Measurements from ENCODE around the gene ARID1B. TPM values are rescaled to one million over a fixed set of nuclear protein-coding genes. Genes with fewer than 3 reads are reported as not detected.

The ARID1B gene
- total RNA-seq: 194 and 248 TPM in 2 replicates

DNA sequence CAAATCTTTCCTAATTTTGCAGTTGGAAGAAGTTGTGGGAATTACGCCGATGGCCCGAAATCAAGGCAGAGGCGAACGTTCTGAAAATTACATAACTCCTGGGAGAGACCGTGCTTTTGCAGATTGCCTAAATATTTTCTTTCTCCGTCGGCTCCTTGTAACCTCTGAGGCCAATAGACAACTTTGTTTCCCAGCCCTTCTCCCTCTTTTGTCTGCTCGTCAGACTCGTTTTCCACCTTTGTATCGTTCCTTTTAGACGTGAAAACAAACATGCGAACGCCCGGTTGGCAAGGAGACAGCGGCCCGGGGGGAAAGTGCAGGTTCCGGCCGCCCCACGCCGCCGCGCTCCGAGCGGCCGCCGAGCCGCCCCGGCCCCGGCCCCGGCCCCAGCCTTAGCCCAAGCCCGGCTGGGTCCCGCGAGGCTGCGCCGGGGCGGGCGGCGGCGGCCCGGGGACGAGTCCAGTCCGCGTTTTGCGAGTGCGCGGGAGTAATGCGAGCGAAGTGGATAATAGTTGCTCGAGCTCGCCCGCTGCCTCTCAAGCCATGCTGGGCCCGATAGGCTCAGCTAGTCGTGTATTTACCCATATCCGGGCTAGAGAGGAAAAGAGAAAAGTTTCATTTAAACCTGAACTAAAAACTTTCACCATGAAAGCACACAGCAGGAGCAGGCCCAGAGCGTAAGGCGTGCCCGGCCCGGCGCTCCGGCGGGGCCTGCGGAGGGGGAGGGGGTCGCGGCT lies at the start of gene ARID1B:
Gene ARID1B (plus strand): TSS at position 539 of the 737 bp plus-strand sequence. CDS start 303 bp downstream, outside the sequence.
- ATAC-seq (ENCODE audit: low read depth): peak; percentile 68

DNA sequence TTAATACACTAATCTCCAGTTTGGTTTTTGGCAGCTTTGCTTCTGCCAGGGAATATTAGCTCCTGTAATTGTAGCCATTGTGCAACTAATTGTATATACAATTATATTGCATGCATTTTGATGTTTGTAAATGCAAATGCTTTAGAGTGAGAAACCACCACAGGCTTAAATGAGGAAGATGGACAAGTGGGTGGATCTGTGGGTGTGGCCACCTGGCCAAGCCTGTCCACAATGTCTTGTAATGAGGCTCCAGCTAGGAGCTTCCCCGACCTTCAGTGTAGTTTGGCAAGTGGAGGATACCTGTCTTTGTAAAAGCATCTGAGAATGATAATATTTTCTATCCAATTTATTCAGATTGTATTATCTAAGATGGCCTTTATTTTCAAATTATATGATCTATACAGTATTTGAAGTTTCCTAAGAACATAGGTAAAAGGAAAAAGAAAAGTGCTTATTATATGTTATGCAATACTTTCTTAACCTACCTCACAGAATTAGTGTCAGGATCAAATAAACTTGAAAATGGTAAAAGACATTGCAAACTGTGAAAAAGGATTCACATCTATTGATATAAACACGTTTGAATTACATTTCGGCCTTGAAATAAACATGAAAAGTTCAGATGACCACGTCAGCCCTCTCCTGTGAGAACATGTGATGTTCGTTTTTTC lies 49.3 kb upstream of the ARID1B start:
- CTCF ChIA-PET: no interaction called here
- H3K4me1 Mint-ChIP-seq: peaks cover 41% of the 10 kb centered on the region
- H3K36me3 Mint-ChIP-seq (ENCODE audit: low read depth): no peaks in the 10 kb centered on the region
- POLR2A ChIA-PET: interaction anchor here (0.8 kb wide), 1 partner anchor 41 kb away, joined by 3 read pairs; no protein-coding TSS in a partner anchor
- TF ChIP-seq, protein P1, sequence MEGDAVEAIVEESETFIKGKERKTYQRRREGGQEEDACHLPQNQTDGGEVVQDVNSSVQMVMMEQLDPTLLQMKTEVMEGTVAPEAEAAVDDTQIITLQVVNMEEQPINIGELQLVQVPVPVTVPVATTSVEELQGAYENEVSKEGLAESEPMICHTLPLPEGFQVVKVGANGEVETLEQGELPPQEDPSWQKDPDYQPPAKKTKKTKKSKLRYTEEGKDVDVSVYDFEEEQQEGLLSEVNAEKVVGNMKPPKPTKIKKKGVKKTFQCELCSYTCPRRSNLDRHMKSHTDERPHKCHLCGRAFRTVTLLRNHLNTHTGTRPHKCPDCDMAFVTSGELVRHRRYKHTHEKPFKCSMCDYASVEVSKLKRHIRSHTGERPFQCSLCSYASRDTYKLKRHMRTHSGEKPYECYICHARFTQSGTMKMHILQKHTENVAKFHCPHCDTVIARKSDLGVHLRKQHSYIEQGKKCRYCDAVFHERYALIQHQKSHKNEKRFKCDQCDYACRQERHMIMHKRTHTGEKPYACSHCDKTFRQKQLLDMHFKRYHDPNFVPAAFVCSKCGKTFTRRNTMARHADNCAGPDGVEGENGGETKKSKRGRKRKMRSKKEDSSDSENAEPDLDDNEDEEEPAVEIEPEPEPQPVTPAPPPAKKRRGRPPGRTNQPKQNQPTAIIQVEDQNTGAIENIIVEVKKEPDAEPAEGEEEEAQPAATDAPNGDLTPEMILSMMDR (IDR thresholded peaks at IDR 0.05): no peak
- H3K9me3 Mint-ChIP-seq: peaks cover 2% of the 10 kb centered on the region
- ATAC-seq (ENCODE audit: low read depth) (no peak), DNase-seq (no peak)
- intact Hi-C loops (cut with micrococcal nuclease): no loop called here
- no peaks in the 10 kb centered on the region for H3K27me3 Mint-ChIP-seq
- no peak overlapping the region for H3K27ac Mint-ChIP-seq
- no peak overlapping the region for H3K4me3 Mint-ChIP-seq

More for the DNA sequence above, at the start of gene ARID1B:
- H3K9me3 Mint-ChIP-seq: no peaks in the 10 kb centered on the region
- TF ChIP-seq, protein P1 (IDR thresholded peaks at IDR 0.05): no peak
- no peaks in the 10 kb centered on the region for H3K27me3 Mint-ChIP-seq
- H3K36me3 Mint-ChIP-seq (ENCODE audit: low read depth): peaks cover 9% of the 10 kb centered on the region
- peak within 1 kb of the TSS; percentile 93 for H3K4me3 Mint-ChIP-seq
- peak within 1 kb of the TSS; percentile 97 for H3K27ac Mint-ChIP-seq
- H3K4me1 Mint-ChIP-seq: peaks cover 53% of the 10 kb centered on the region
- POLR2A ChIA-PET: interaction anchor here (0.6 to 5.8 kb wide), 21 partner anchors 9 to 244 kb away, joined by 3 to 155 read pairs (median 7); no protein-coding TSS in a partner anchor
- intact Hi-C loops (cut with micrococcal nuclease): loop anchor here (1.0 to 10.0 kb wide), 8 partner anchors 16 to 1450 kb away; no protein-coding TSS in a partner anchor
- DNase-seq: peak; percentile 80
- CTCF ChIA-PET: interaction anchor here (0.7 to 1.9 kb wide), 6 partner anchors 24 to 215 kb away, joined by 3 to 5 read pairs (median 4); no protein-coding TSS in a partner anchor

DNA sequence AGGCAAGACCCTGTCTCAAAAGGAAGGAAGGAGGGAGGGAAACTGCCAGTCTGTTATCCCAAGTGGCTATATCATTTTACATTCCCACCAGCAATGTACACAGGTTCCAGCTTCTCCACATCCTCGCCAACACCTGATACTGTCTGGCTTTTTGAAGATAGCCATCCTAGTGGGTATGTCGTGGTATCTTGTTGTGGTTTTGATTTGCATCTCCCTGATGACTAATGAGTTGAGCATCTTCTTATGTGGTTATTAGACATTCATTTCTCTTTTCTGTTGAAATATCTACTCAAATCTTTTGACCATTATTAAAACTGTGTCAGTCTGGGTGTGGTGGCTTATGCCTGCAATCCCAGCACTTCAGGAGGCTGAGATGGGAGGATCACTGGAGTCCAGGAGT lies 47.9 kb upstream of the ARID1B start:
- CTCF ChIA-PET: interaction anchor here (1.0 kb wide), 1 partner anchor 51 kb away, joined by 3 read pairs; no protein-coding TSS in a partner anchor
- POLR2A ChIA-PET: interaction anchor here (1.0 to 1.2 kb wide), 4 partner anchors 9 to 292 kb away, joined by 3 to 7 read pairs (median 4); partner anchors contain the start of gene ARID1B
- intact Hi-C loops (cut with micrococcal nuclease): loop anchor here (1.0 kb wide), 1 partner anchor 9 kb away; no protein-coding TSS in a partner anchor
- TF ChIP-seq, protein P1 (IDR thresholded peaks at IDR 0.05): no peak
- Mint-ChIP-seq H3K4me3 (no peak overlapping the region), H3K36me3 (ENCODE audit: low read depth) (no peaks in the 10 kb centered on the region), H3K4me1 (peaks cover 32% of the 10 kb centered on the region), H3K27me3 (no peaks in the 10 kb centered on the region), H3K9me3 (no peaks in the 10 kb centered on the region), H3K27ac (no peak overlapping the region)
- DNase-seq (no peak), ATAC-seq (ENCODE audit: low read depth) (peak; percentile 84)

DNA sequence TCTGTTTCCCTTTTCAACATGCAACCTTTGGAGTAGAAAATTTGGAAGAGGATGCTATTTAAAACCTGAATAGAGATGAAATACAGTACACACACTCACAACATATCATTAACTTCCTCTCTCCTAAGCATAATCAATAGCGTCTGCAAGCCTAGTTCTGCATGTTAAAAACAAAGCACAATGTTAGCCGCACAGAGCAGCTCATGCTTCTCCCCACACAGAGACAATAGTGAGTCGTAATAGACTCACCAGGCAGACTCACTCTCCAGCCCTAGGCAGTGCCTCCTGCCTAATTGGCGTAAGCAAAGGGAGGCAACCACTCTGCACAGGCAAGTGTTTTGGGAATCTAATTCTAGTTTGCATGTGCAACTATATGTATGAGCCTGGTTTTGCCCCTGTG lies 45.8 kb upstream of the ARID1B start:
- TF ChIP-seq, protein P1 (IDR thresholded peaks at IDR 0.05): no peak
- Mint-ChIP-seq H3K27me3 (no peaks in the 10 kb centered on the region), H3K27ac (no peak overlapping the region), H3K4me3 (no peak overlapping the region), H3K9me3 (no peaks in the 10 kb centered on the region), H3K4me1 (peaks cover 30% of the 10 kb centered on the region), H3K36me3 (ENCODE audit: low read depth) (no peaks in the 10 kb centered on the region)
- ChIA-PET POLR2A (interaction anchor here (0.7 to 0.9 kb wide), 2 partner anchors 11 to 47 kb away, joined by 3 read pairs; no protein-coding TSS in a partner anchor), CTCF (no interaction called here)
- ATAC-seq (ENCODE audit: low read depth): no peak
- DNase-seq: no peak
- intact Hi-C loops (cut with micrococcal nuclease): no loop called here

DNA sequence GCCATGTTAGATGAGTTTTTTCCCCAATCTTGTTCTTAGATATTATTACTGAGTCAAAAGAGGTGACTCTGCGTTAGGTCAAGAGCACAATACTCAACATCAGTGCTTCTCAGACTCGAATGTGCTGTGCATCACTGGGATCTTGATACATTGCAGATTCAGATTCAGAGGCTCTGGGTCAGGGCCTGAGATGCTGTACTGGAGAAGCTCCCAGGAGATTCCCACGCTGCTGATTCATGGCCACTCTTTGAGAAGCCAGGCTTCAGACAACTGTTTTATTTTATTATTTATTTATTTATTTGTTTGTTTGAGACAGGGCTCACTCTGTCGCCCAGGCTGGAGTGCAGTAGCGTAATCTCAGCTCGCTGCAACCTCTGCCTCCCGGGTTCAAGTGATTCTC lies 41.4 kb upstream of the ARID1B start:
- H3K4me1 Mint-ChIP-seq: peaks cover 8% of the 10 kb centered on the region
- no peak for ATAC-seq (ENCODE audit: low read depth)
- no peak overlapping the region for H3K27ac Mint-ChIP-seq
- POLR2A ChIA-PET: no interaction called here
- H3K36me3 Mint-ChIP-seq (ENCODE audit: low read depth): peaks cover 3% of the 10 kb centered on the region
- no peaks in the 10 kb centered on the region for H3K27me3 Mint-ChIP-seq
- intact Hi-C loops (cut with micrococcal nuclease): no loop called here
- H3K9me3 Mint-ChIP-seq: peaks cover 8% of the 10 kb centered on the region
- H3K4me3 Mint-ChIP-seq: no peak overlapping the region
- TF ChIP-seq, protein P1 (IDR thresholded peaks at IDR 0.05): no peak
- CTCF ChIA-PET: no interaction called here
- no peak for DNase-seq
